ENCODE results near the gene CD36. TPM values are rescaled to one million over a fixed set of nuclear protein-coding genes. Genes with fewer than 3 reads are reported as not detected.
A peak's percentile ranks its signal among the peaks of the same experiment; 100 is the strongest.

The CD36 gene
- total and polyA plus RNA-seq, 12 donors, result 190 to 1,458 (median 916) TPM

GRCh38 chr7:80675090-80675489 lies 36.6 kb downstream of the CD36 start:
- WGBS, 2 donors, result 92 to 96% methylated on average over 1 of the region's 1 CpG
- peaks cover 0 to 14% (median 5%) of the 10 kb centered on the region in 9 donors for H3K4me1 ChIP-seq
- intact Hi-C loops (cut with DNase I), result loop anchor here in 2 of 10 donors (5.0 kb wide), 2 partner anchors 223 to 248 kb away; no protein-coding TSS in a partner anchor
- TF ChIP-seq CTCF (IDR thresholded peaks at IDR 0.05), result no peak
- peaks cover 0 to 88% (median 28%) of the 10 kb centered on the region in 9 donors for H3K36me3 ChIP-seq
- no peaks in the 10 kb centered on the region for H3K9me3 ChIP-seq
- H3K27me3 ChIP-seq, result no peaks in the 10 kb centered on the region
- no peak overlapping the region for H3K27ac ChIP-seq
- ATAC-seq (no peak), DNase-seq (no peak)
- H3K4me3 ChIP-seq, result no peak overlapping the region

- intact Hi-C loops (cut with DNase I), result loop anchor here in 2 of 10 donors (5.0 kb wide), 2 partner anchors 224 to 249 kb away; no protein-coding TSS in a partner anchor
- TF ChIP-seq CTCF (IDR thresholded peaks at IDR 0.05), result no peak
- H3K4me1 ChIP-seq, result peaks cover 0 to 27% (median 11%) of the 10 kb centered on the region in 9 donors
- peaks cover 0 to 75% (median 23%) of the 10 kb centered on the region in 9 donors for H3K36me3 ChIP-seq
- no peaks in the 10 kb centered on the region for H3K9me3 ChIP-seq
- WGBS, 2 donors, result 85 to 88% methylated on average over 2 of the region's 2 CpGs
- no peak overlapping the region for H3K4me3 ChIP-seq
- DNase-seq, result no peak
- H3K27ac ChIP-seq, result no peak overlapping the region
- no peak for ATAC-seq
- H3K27me3 ChIP-seq, result no peaks in the 10 kb centered on the region
These were observed 38.0 kb downstream of the CD36 start for GRCh38 chr7:80676404-80676803.

- intact Hi-C loops (cut with DNase I), result loop anchor here in 2 of 10 donors (5.0 kb wide), 2 partner anchors 225 to 250 kb away; no protein-coding TSS in a partner anchor
- TF ChIP-seq CTCF (IDR thresholded peaks at IDR 0.05), result no peak
- H3K36me3 ChIP-seq, result peaks cover 0 to 63% (median 21%) of the 10 kb centered on the region in 9 donors
- H3K9me3 ChIP-seq, result no peaks in the 10 kb centered on the region
- 75 to 89% methylated on average over 1 of the region's 1 CpG for WGBS, 2 donors
- no peaks in the 10 kb centered on the region for H3K27me3 ChIP-seq
- H3K4me1 ChIP-seq, result peaks cover 0 to 38% (median 12%) of the 10 kb centered on the region in 9 donors
- no peak for DNase-seq
- no peak overlapping the region for H3K4me3 ChIP-seq
- no peak overlapping the region for H3K27ac ChIP-seq
- ATAC-seq, result no peak
These were observed 39.2 kb downstream of the CD36 start for GRCh38 chr7:80677629-80678028.

GRCh38 chr7:80678707-80679106 lies 40.3 kb downstream of the CD36 start:
- intact Hi-C loops (cut with DNase I), result loop anchor here in 2 of 10 donors (5.0 kb wide), 2 partner anchors 226 to 251 kb away; no protein-coding TSS in a partner anchor
- WGBS, 2 donors, result 68 to 72% methylated on average over 8 of the region's 8 CpGs
- Histone ChIP-seq H3K27me3 (no peaks in the 10 kb centered on the region), H3K4me1 (peaks cover 0 to 38% (median 12%) of the 10 kb centered on the region in 9 donors), H3K36me3 (peaks cover 0 to 52% (median 12%) of the 10 kb centered on the region in 9 donors), H3K27ac (peak overlapping the region in 2 of 10 donors; percentile 34 to 67), H3K4me3 (no peak overlapping the region), H3K9me3 (peaks cover 0 to 1% (median 0%) of the 10 kb centered on the region in 11 donors)
- no peak for DNase-seq
- no peak for ATAC-seq
- no peak for TF ChIP-seq CTCF (IDR thresholded peaks at IDR 0.05)

All from heart right ventricle (tissue), 16 donors.